Caco-2 (cell line): Measurements from ENCODE around the gene SENP7. TPM values are rescaled to one million over a fixed set of nuclear protein-coding genes. Genes with fewer than 3 reads are reported as not detected.

Experiments
- BruUV-seq: library from RNA; stranded (reverse); fragments of 400-500 nt; replicated peaks from 2 replicates; lab custom pipeline; 2021; lab: Mats Ljungman, UMichigan
- CTCF ChIA-PET: fragments of 300-600 bp; sonication (Branson Sonifier 250); formaldehyde crosslinking; loops from one replicate; lab custom pipeline; 2022; ENCODE audit warnings: antibody characterized with exemption; lab: Charles Lee
- POLR2A ChIA-PET: fragments of 300-600 bp; sonication (Branson Sonifier 250); formaldehyde crosslinking; loops from one replicate; lab custom pipeline; 2022; ENCODE audit warnings: antibody characterized with exemption; lab: Charles Lee
- DNase-seq, 2 experiments: peaks; one replicate each; pipeline versions ENCODE4 v3.0.0 to v3.0.0-alpha.2; 2020 to 2022
- H3K27me3 ChIP-seq: replicated peaks from 2 replicates; pipeline ENCODE4 v1.6.0; 2011; ENCODE audit warnings: low read length; ENCODE audit not compliant: control insufficient read depth, insufficient read depth
- H3K36me3 ChIP-seq: 2 replicates; pipeline ENCODE4 v1.5.1; 2011; ENCODE audit warnings: low read length; ENCODE audit not compliant: control insufficient read depth, insufficient read depth
- H3K4me1 ChIP-seq: fragments of 250-450 bp; sonication (Bioruptor Pico); 2 replicates; pipeline ENCODE4 v1.5.1; 2020; ENCODE audit warnings: mild to moderate bottlenecking
- H3K4me3 ChIP-seq: 2 replicates; pipeline ENCODE4 v1.5.1; 2011; ENCODE audit warnings: low read depth, mild to moderate bottlenecking, control low read depth, low read length
- H3K9me3 ChIP-seq: fragments of 250-450 bp; sonication (Bioruptor Pico); 2 replicates; pipeline ENCODE4 v1.5.1; 2020; ENCODE audit warnings: mild to moderate bottlenecking, moderate library complexity
- H3K27ac Mint-ChIP-seq: one replicate; pipeline ENCODE4 v1.8.0; 2022; ENCODE audit warnings: mixed read lengths; ENCODE audit not compliant: unreplicated experiment
- H3K27me3 Mint-ChIP-seq: one replicate; pipeline ENCODE4 v1.8.0; 2022; ENCODE audit warnings: mixed read lengths; ENCODE audit not compliant: insufficient read depth, unreplicated experiment
- H3K36me3 Mint-ChIP-seq: one replicate; pipeline ENCODE4 v1.8.0; 2022; ENCODE audit warnings: mild to moderate bottlenecking, mixed read lengths; ENCODE audit not compliant: insufficient read depth, unreplicated experiment
- H3K4me1 Mint-ChIP-seq: one replicate; pipeline ENCODE4 v1.8.0; 2022; ENCODE audit warnings: low read depth, mixed read lengths; ENCODE audit not compliant: unreplicated experiment
- H3K4me3 Mint-ChIP-seq: one replicate; pipeline ENCODE4 v1.8.0; 2022; ENCODE audit warnings: mild to moderate bottlenecking, moderate library complexity, mixed read lengths; ENCODE audit not compliant: unreplicated experiment
- H3K9me3 Mint-ChIP-seq: one replicate; pipeline ENCODE4 v1.8.0; 2022; ENCODE audit warnings: mixed read lengths; ENCODE audit not compliant: unreplicated experiment
- intact Hi-C: fragments of 100-400 bp; cut with micrococcal nuclease; formaldehyde crosslinking; loops from one replicate; pipeline ENCODE4 v1.10.0; 2022; ENCODE audit not compliant: unreplicated experiment
- total RNA-seq: library from RNA; stranded (reverse); gene quantifications from 2 replicates; pipeline ENCODE4 v1.2.3, GENCODE V29; 2022
- TF ChIP-seq, protein P1 (sequence below), 2 experiments: fragments of 200-600 bp in 1 of 2; IDR thresholded peaks; 1 replicate in 1 of 2; 2 replicates in 1 of 2; pipeline versions ENCODE4 v1.5.1 to v1.8.0; 2011 to 2022; ENCODE audit warnings: antibody characterized with exemption in 1 of 2, control low read depth in 1 of 2, inconsistent platforms in 1 of 2, low read depth in 1 of 2, low read length in 1 of 2, mild to moderate bottlenecking in 1 of 2, moderate library complexity in 1 of 2; ENCODE audit not compliant: insufficient read depth in 1 of 2, severe bottlenecking in 1 of 2, unreplicated experiment in 1 of 2

SENP7 gene
- total RNA-seq, 1 experiment from 2014 or later = 8.5 TPM

DNA sequence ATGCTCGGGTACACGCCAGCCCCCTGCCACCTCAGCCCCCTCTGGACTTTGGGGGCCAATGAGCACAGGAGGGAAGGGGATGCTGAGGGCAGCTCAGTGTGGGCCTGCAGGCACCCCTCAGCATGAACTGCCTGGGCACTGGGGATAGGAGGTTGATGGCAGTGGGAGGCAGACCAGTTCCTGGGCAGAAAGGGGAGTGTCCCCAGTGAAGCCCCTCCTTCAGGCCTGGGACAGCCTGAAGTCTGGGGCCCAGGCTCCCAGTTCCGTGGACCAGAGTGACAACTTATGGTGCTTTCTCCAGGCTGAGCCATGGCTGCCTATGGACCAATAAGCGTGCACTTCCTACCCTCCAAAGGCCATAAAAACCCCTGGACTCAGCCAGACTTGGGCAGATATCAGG is 129.4 kb downstream of the SENP7 start:
- no TSS peak for BruUV-seq
- DNase-seq = no peak
- no peaks in the 10 kb centered on the region for H3K9me3 ChIP-seq
- Mint-ChIP-seq H3K9me3 (peaks cover 2% of the 10 kb centered on the region), H3K4me1 (no peaks in the 10 kb centered on the region), H3K27me3 (no peaks in the 10 kb centered on the region), H3K27ac (no peak overlapping the region), H3K4me3 (no peak overlapping the region), H3K36me3 (peaks cover 10% of the 10 kb centered on the region)
- ChIA-PET POLR2A (no interaction called here), CTCF (no interaction called here)
- H3K36me3 ChIP-seq = no peaks in the 10 kb centered on the region
- no peak overlapping the region for H3K4me3 ChIP-seq
- intact Hi-C loops = loop anchor here (5.0 to 10.0 kb wide), 2 partner anchors 161 to 561 kb away; no protein-coding TSS in a partner anchor
- no peaks in the 10 kb centered on the region for H3K4me1 ChIP-seq
- TF ChIP-seq, protein P1, sequence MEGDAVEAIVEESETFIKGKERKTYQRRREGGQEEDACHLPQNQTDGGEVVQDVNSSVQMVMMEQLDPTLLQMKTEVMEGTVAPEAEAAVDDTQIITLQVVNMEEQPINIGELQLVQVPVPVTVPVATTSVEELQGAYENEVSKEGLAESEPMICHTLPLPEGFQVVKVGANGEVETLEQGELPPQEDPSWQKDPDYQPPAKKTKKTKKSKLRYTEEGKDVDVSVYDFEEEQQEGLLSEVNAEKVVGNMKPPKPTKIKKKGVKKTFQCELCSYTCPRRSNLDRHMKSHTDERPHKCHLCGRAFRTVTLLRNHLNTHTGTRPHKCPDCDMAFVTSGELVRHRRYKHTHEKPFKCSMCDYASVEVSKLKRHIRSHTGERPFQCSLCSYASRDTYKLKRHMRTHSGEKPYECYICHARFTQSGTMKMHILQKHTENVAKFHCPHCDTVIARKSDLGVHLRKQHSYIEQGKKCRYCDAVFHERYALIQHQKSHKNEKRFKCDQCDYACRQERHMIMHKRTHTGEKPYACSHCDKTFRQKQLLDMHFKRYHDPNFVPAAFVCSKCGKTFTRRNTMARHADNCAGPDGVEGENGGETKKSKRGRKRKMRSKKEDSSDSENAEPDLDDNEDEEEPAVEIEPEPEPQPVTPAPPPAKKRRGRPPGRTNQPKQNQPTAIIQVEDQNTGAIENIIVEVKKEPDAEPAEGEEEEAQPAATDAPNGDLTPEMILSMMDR (IDR thresholded peaks at IDR 0.05; ENCODE audit: insufficient read depth in 1 of 2, low read depth in 1 of 2, low read length in 1 of 2, severe bottlenecking in 1 of 2, unreplicated experiment in 1 of 2) = no peak
- H3K27me3 ChIP-seq = no peaks in the 10 kb centered on the region

DNA sequence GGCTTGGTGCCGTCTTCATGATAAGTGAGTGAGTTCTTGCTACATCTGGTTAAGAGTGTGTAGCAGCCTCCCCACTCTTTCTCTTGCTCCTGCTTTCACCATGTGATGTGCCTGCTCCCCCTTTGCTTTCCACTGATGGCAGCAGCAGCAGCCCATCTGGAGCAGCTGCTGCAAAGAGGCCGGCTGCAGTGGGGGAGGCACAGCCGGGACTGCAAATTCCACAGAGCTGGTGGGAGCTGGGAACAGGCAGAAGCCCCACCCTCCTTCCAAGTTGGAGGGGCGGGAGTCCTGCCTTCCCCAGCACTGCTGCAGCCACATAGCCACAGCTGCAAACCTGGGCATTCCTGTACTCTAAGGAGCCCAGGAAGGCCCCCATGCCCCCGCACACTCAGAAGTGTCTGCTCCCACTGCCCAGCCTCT is 129.8 kb downstream of the SENP7 start:
- H3K9me3 Mint-ChIP-seq = peaks cover 7% of the 10 kb centered on the region
- intact Hi-C loops = loop anchor here (5.0 to 10.0 kb wide), 2 partner anchors 162 to 561 kb away; no protein-coding TSS in a partner anchor

DNA sequence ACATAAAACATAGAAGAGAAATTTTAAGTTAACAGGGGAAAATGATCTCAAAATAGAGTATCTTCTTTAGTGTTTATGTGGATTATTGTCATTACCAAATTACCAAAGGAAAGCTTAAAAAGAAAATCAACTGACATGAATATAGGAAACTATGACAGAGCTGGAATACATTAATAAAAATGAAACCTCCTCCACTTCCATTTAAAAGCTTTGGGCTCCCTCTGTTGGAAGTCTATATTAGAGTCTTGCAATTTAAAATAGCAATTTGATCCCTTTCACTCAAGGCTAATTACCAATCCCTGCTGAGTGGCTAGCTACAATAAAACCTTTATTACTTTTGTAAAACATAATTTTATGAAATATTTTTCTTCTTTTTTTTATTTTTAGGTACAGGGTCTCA is 131.2 kb downstream of the SENP7 start:
- no peak overlapping the region for H3K4me3 ChIP-seq
- Mint-ChIP-seq H3K4me1 (peaks cover 14% of the 10 kb centered on the region), H3K4me3 (no peak overlapping the region), H3K27me3 (no peaks in the 10 kb centered on the region), H3K27ac (no peak overlapping the region), H3K9me3 (peaks cover 10% of the 10 kb centered on the region), H3K36me3 (peaks cover 10% of the 10 kb centered on the region)
- H3K36me3 ChIP-seq = no peaks in the 10 kb centered on the region
- POLR2A ChIA-PET = no interaction called here
- BruUV-seq = no TSS peak
- TF ChIP-seq, protein P1 (IDR thresholded peaks at IDR 0.05; ENCODE audit: insufficient read depth in 1 of 2, low read depth in 1 of 2, low read length in 1 of 2, severe bottlenecking in 1 of 2, unreplicated experiment in 1 of 2) = peak; percentile 24 to 31
- no peaks in the 10 kb centered on the region for H3K9me3 ChIP-seq
- H3K27me3 ChIP-seq = no peaks in the 10 kb centered on the region
- intact Hi-C loops = loop anchor here (1.0 to 10.0 kb wide), 4 partner anchors 153 to 560 kb away; no protein-coding TSS in a partner anchor
- peaks cover 13% of the 10 kb centered on the region for H3K4me1 ChIP-seq
- CTCF ChIA-PET = interaction anchor here (0.7 kb wide), 1 partner anchor 186 kb away, joined by 3 read pairs; no protein-coding TSS in a partner anchor
- DNase-seq = peak in 1 of 2 experiments; percentile 16

More for the DNA sequence above, 129.8 kb downstream of the SENP7 start:
- no peak for DNase-seq
- H3K4me1 ChIP-seq = peaks cover under 1% of the 10 kb centered on the region; the same call in 1 of the 2 replicates
- H3K27me3 ChIP-seq = no peaks in the 10 kb centered on the region
- ChIA-PET CTCF (no interaction called here), POLR2A (no interaction called here)
- H3K36me3 ChIP-seq = no peaks in the 10 kb centered on the region
- Mint-ChIP-seq H3K27me3 (no peaks in the 10 kb centered on the region), H3K4me1 (peaks cover 4% of the 10 kb centered on the region), H3K4me3 (no peak overlapping the region), H3K27ac (no peak overlapping the region), H3K36me3 (peaks cover 10% of the 10 kb centered on the region)
- no peak overlapping the region for H3K4me3 ChIP-seq
- TF ChIP-seq, protein P1 (IDR thresholded peaks at IDR 0.05; ENCODE audit: insufficient read depth in 1 of 2, low read depth in 1 of 2, low read length in 1 of 2, severe bottlenecking in 1 of 2, unreplicated experiment in 1 of 2) = no peak
- no peaks in the 10 kb centered on the region for H3K9me3 ChIP-seq
- BruUV-seq = no TSS peak
